HCT116 (cell line): ENCODE data around the gene ARMC8.

Experiments
- CEBPB ChIP-seq: IDR thresholded peaks from 2 replicates; pipeline ENCODE4 v1.6.1; 2012; ENCODE audit warnings: low read depth
- ELF1 ChIP-seq: IDR thresholded peaks from 2 replicates; pipeline ENCODE4 v1.6.1; 2012; ENCODE audit warnings: low read depth, borderline replicate concordance
- EZH2 ChIP-seq: fragments of 200-600 bp; sonication (generic); IDR thresholded peaks from 2 replicates; pipeline ENCODE4 v1.6.1; 2017; ENCODE audit warnings: antibody characterized with exemption, mixed run types
- FOSL1 ChIP-seq: IDR thresholded peaks from 2 replicates; pipeline ENCODE4 v1.6.1; 2012; ENCODE audit warnings: low read depth
- JUND ChIP-seq: IDR thresholded peaks from 2 replicates; pipeline ENCODE4 v1.6.1; 2012
- POLR2A ChIP-seq: IDR thresholded peaks from 2 replicates; pipeline ENCODE4 v1.7.0; 2011; ENCODE audit warnings: borderline replicate concordance; ENCODE audit not compliant: insufficient read depth, insufficient read length; ENCODE audit errors: extremely low read depth
- POLR2AphosphoS5 ChIP-seq: IDR thresholded peaks from 2 replicates; pipeline ENCODE4 v1.6.1; 2011; ENCODE audit warnings: mild to moderate bottlenecking, low read depth, low read length, moderate library complexity
- RAD21 ChIP-seq: IDR thresholded peaks from 2 replicates; pipeline ENCODE4 v1.6.1; 2012; ENCODE audit warnings: low read depth, mild to moderate bottlenecking
- SIN3A ChIP-seq: IDR thresholded peaks from 2 replicates; pipeline ENCODE4 v1.6.1; 2012; ENCODE audit warnings: low read depth
- TCF7L2 ChIP-seq: IDR thresholded peaks from 2 replicates; pipeline ENCODE4 v1.7.0; 2011; ENCODE audit warnings: borderline replicate concordance, inconsistent platforms; ENCODE audit not compliant: insufficient read depth, insufficient read length; ENCODE audit errors: extremely low read depth
- YY1 ChIP-seq: IDR thresholded peaks from 2 replicates; pipeline ENCODE4 v1.6.1; 2011; ENCODE audit warnings: low read length, low read depth, moderate library complexity, mild to moderate bottlenecking; ENCODE audit not compliant: insufficient replicate concordance; ENCODE audit errors: extremely low read depth
- ZFX ChIP-seq: fragments of 450-650 bp; IDR thresholded peaks from 2 replicates; pipeline ENCODE4 v1.6.1; 2017
- TF ChIP-seq, protein P1 (sequence below), 3 experiments: fragments of 200-600 bp in 1 of 3; sonication (generic) in 1 of 3; IDR thresholded peaks in 2 of 3; conservative IDR thresholded peaks in 1 of 3; 2 replicates each; pipeline ENCODE4 v1.5.1; 2012 to 2017; ENCODE audit warnings: low read depth in 2 of 3, low read length in 2 of 3, antibody characterized with exemption in 1 of 3, borderline replicate concordance in 1 of 3, control low read depth in 1 of 3, mild to moderate bottlenecking in 1 of 3, mixed read lengths in 1 of 3, mixed run types in 1 of 3, moderate library complexity in 1 of 3; ENCODE audit not compliant: insufficient read depth in 1 of 3
- TF ChIP-seq, protein P2 (sequence below): IDR thresholded peaks from 2 replicates; pipeline ENCODE4 v1.6.1; 2012

DNA sequence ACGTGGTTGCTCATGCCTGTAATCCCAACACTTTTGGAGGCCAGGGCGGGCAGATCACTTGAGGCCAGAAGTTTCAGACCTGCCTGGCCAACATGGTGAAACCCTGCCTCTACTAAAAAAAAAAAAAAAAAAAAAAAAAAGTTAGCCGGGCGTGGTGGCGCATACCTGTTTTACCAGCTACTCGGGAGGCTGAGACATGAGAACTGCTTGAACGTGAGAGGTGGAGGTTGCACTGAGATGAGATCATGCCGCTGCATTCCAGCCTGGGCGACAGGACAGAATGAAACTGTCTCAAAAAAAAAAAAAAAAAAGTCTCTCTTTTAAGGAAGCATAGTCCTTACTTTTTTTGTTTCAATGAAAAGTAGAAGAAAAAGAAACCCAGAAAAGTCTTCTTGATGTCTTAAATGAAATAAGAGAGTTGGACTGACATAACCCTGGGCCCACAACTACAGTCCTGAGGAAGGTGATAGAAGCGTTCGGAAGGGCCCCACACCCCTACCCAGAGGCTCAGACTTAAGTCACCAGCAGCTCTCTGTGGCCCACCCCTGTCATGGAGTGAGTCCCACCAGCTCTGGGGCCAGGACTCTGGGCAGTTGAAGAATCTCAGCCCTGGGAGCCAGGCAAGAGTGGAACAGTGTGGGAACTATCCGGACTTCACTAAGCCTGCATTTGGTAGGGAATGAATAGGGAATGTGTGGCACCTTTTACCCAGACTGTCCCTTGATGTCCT is 139.9 kb downstream of the ARMC8 start:
- TF ChIP-seq TCF7L2 (no peak), EZH2 (no peak), POLR2AphosphoS5 (no peak), ELF1 (no peak), RAD21 (no peak), YY1 (no peak), ZFX (no peak), JUND (no peak), POLR2A (no peak), FOSL1 (no peak), SIN3A (no peak), CEBPB (no peak)
- TF ChIP-seq, protein P1, sequence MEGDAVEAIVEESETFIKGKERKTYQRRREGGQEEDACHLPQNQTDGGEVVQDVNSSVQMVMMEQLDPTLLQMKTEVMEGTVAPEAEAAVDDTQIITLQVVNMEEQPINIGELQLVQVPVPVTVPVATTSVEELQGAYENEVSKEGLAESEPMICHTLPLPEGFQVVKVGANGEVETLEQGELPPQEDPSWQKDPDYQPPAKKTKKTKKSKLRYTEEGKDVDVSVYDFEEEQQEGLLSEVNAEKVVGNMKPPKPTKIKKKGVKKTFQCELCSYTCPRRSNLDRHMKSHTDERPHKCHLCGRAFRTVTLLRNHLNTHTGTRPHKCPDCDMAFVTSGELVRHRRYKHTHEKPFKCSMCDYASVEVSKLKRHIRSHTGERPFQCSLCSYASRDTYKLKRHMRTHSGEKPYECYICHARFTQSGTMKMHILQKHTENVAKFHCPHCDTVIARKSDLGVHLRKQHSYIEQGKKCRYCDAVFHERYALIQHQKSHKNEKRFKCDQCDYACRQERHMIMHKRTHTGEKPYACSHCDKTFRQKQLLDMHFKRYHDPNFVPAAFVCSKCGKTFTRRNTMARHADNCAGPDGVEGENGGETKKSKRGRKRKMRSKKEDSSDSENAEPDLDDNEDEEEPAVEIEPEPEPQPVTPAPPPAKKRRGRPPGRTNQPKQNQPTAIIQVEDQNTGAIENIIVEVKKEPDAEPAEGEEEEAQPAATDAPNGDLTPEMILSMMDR (IDR thresholded peaks at IDR 0.05 in 2 of 3, conservative IDR thresholded peaks at IDR 0.05 in 1 of 3; ENCODE audit: borderline replicate concordance in 1 of 3, insufficient read depth in 1 of 3, low read depth in 2 of 3, low read length in 2 of 3) = no peak
- TF ChIP-seq, protein P2, sequence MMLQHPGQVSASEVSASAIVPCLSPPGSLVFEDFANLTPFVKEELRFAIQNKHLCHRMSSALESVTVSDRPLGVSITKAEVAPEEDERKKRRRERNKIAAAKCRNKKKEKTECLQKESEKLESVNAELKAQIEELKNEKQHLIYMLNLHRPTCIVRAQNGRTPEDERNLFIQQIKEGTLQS = no peak
